ENCODE measurements around the gene NUDT19. TPM values are rescaled to one million over a fixed set of nuclear protein-coding genes. Genes with fewer than 3 reads are reported as not detected.

NUDT19 gene
- total and polyA plus RNA-seq, 9 of the 15 experiments (the other 6 are each of a cell fraction or from before 2014, with no cell fraction given): 9.6 to 38.6 (median 14.4) TPM

- TF ChIP-seq ZBTB8A (IDR thresholded peaks at IDR 0.05; ENCODE audit: partially characterized antibody) (no peak), POLR3A (IDR thresholded peaks at IDR 0.05; ENCODE audit: borderline replicate concordance, extremely low read depth, insufficient read depth, insufficient read length) (no peak), ZNF324 (CRISPR knock-in tag; IDR thresholded peaks at IDR 0.05) (no peak), MTA3 (IDR thresholded peaks at IDR 0.05; ENCODE audit: borderline replicate concordance) (peak; percentile 67; the same call in 1 of the 2 replicates), TEAD2 (tag; IDR thresholded peaks at IDR 0.05) (no peak), RFX5 (IDR thresholded peaks at IDR 0.05; ENCODE audit: low read depth, low read length) (no peak), MGA (IDR thresholded peaks at IDR 0.05) (peak; percentile 81)
- TF ChIP-seq, protein P1, sequence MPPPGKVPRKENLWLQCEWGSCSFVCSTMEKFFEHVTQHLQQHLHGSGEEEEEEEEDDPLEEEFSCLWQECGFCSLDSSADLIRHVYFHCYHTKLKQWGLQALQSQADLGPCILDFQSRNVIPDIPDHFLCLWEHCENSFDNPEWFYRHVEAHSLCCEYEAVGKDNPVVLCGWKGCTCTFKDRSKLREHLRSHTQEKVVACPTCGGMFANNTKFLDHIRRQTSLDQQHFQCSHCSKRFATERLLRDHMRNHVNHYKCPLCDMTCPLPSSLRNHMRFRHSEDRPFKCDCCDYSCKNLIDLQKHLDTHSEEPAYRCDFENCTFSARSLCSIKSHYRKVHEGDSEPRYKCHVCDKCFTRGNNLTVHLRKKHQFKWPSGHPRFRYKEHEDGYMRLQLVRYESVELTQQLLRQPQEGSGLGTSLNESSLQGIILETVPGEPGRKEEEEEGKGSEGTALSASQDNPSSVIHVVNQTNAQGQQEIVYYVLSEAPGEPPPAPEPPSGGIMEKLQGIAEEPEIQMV (tag; conservative IDR thresholded peaks at IDR 0.05; ENCODE audit: low read depth): peak; percentile 98
- TF ChIP-seq, protein P2, sequence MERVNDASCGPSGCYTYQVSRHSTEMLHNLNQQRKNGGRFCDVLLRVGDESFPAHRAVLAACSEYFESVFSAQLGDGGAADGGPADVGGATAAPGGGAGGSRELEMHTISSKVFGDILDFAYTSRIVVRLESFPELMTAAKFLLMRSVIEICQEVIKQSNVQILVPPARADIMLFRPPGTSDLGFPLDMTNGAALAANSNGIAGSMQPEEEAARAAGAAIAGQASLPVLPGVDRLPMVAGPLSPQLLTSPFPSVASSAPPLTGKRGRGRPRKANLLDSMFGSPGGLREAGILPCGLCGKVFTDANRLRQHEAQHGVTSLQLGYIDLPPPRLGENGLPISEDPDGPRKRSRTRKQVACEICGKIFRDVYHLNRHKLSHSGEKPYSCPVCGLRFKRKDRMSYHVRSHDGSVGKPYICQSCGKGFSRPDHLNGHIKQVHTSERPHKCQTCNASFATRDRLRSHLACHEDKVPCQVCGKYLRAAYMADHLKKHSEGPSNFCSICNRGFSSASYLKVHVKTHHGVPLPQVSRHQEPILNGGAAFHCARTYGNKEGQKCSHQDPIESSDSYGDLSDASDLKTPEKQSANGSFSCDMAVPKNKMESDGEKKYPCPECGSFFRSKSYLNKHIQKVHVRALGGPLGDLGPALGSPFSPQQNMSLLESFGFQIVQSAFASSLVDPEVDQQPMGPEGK (CRISPR knock-in tag; IDR thresholded peaks at IDR 0.05; ENCODE audit: borderline replicate concordance): no peak
Observed at GRCh38 chr19:32674931-32675719, 16.5 kb upstream of the NUDT19 start, which contains the start of gene ANKRD27 (continued).

Measured in K562 (cell line).